Measurements from ENCODE around the gene CAMK2A.

DNA sequence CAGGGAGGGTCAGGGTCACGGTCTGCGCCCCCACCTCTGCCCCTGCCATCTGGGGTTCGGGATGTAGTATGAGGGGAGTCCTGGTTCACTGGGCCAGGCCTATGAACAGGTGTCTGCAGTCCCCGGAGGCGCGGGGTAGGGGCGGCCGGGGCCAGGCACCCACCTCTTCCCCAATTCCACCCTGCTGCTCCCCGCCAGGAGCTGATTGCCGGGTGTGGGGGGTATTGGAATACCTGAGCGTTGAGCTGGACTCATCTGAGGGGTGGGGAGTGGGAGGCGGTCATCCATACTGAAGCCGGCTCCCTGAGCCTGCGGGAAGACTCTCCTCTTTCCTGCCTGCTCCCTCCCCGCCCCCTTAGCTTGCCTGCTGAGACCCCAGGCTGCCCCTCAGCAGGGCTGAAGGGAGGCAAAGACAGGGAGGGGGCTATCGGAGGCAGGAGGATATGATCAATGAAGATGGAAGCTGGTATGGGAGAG is 99.0 kb downstream of the CAMK2A start:
- TF ChIP-seq, protein P1, sequence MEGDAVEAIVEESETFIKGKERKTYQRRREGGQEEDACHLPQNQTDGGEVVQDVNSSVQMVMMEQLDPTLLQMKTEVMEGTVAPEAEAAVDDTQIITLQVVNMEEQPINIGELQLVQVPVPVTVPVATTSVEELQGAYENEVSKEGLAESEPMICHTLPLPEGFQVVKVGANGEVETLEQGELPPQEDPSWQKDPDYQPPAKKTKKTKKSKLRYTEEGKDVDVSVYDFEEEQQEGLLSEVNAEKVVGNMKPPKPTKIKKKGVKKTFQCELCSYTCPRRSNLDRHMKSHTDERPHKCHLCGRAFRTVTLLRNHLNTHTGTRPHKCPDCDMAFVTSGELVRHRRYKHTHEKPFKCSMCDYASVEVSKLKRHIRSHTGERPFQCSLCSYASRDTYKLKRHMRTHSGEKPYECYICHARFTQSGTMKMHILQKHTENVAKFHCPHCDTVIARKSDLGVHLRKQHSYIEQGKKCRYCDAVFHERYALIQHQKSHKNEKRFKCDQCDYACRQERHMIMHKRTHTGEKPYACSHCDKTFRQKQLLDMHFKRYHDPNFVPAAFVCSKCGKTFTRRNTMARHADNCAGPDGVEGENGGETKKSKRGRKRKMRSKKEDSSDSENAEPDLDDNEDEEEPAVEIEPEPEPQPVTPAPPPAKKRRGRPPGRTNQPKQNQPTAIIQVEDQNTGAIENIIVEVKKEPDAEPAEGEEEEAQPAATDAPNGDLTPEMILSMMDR (IDR thresholded peaks at IDR 0.05) = no peak
- TF ChIP-seq POLR2A (IDR thresholded peaks at IDR 0.05) = no peak
- no peak for TF ChIP-seq EP300 (IDR thresholded peaks at IDR 0.05)
